PC-9 (cell line): Measurements from ENCODE around the gene TMEM50A. TPM values are rescaled to one million over a fixed set of nuclear protein-coding genes. Genes with fewer than 3 reads are reported as not detected.
"Not testable (repeated sequence)": the region's sequence is repeated elsewhere in the genome, so short reads cannot be mapped to it uniquely, and the experiment has no call there.

Experiments used
- BruUV-seq: library from RNA; stranded (reverse); fragments of 400-500 nt; replicated peaks from 2 replicates; lab custom pipeline; 2021; lab: Mats Ljungman, UMichigan
- CTCF ChIA-PET: fragments of 300-600 bp; sonication (Branson Sonifier 250); formaldehyde crosslinking; loops from one replicate; lab custom pipeline; 2022; ENCODE audit warnings: antibody characterized with exemption; lab: Charles Lee
- POLR2A ChIA-PET: fragments of 300-600 bp; sonication (Branson Sonifier 250); formaldehyde crosslinking; loops from one replicate; lab custom pipeline; 2022; ENCODE audit warnings: antibody characterized with exemption; ENCODE audit not compliant: unreplicated experiment; lab: Charles Lee
- DNase-seq, 2 experiments: peaks; one replicate each; pipeline versions ENCODE4 v3.0.0 to v3.0.0-alpha.2; 2015 to 2022; ENCODE audit warnings: mixed read lengths in 1 of 2
- H2AFZ ChIP-seq: fragments of 200-600 bp; sonication (generic); 2 replicates; pipeline ENCODE4 v1.8.1; 2017; ENCODE audit warnings: antibody characterized with exemption
- H3F3A ChIP-seq: fragments of 200-600 bp; sonication (generic); 2 replicates; pipeline ENCODE4 v1.8.1; 2017; ENCODE audit warnings: antibody characterized with exemption, mild to moderate bottlenecking, low read depth; ENCODE audit not compliant: insufficient read depth
- H3K27ac ChIP-seq: fragments of 200-600 bp; sonication (generic); 2 replicates; pipeline ENCODE4 v1.6.1; 2016; ENCODE audit warnings: mixed run types
- H3K27me3 ChIP-seq: fragments of 200-600 bp; sonication (generic); 2 replicates; pipeline ENCODE4 v1.6.1; 2016; ENCODE audit warnings: low read depth, mixed run types; ENCODE audit not compliant: insufficient read depth
- H3K36me3 ChIP-seq: fragments of 200-600 bp; sonication (generic); 2 replicates; pipeline ENCODE4 v1.6.1; 2016; ENCODE audit warnings: low read depth, mixed run types
- H3K4me1 ChIP-seq: fragments of 200-600 bp; sonication (generic); replicated peaks from 2 replicates; pipeline ENCODE4 v1.6.1; 2016; ENCODE audit warnings: mixed run types; ENCODE audit not compliant: insufficient read depth
- H3K4me2 ChIP-seq: fragments of 200-600 bp; sonication (generic); 2 replicates; pipeline ENCODE4 v1.6.1; 2017; ENCODE audit warnings: mixed run types
- H3K4me3 ChIP-seq: fragments of 200-600 bp; sonication (generic); 2 replicates; pipeline ENCODE4 v1.6.1; 2016; ENCODE audit warnings: mixed run types
- H3K79me2 ChIP-seq: fragments of 200-600 bp; sonication (generic); 2 replicates; pipeline ENCODE4 v1.6.1; 2017; ENCODE audit warnings: low read depth, mixed run types
- H3K9me2 ChIP-seq: fragments of 200-600 bp; sonication (generic); 2 replicates; pipeline ENCODE4 v1.8.1; 2017; ENCODE audit warnings: mild to moderate bottlenecking; ENCODE audit not compliant: insufficient read depth
- H3K9me3 ChIP-seq: fragments of 200-600 bp; sonication (generic); 2 replicates; pipeline ENCODE4 v1.8.1; 2016; ENCODE audit warnings: low read depth; ENCODE audit not compliant: insufficient read depth
- H4K20me1 ChIP-seq: fragments of 200-600 bp; sonication (generic); 2 replicates; pipeline ENCODE4 v1.8.1; 2017; ENCODE audit not compliant: insufficient read depth
- intact Hi-C: fragments of 100-400 bp; cut with micrococcal nuclease; formaldehyde crosslinking; loops from one replicate; pipeline ENCODE4 v1.10.0; 2022; ENCODE audit not compliant: unreplicated experiment
- total RNA-seq: library from RNA; stranded (reverse); gene quantifications from 2 replicates; pipeline ENCODE4 v1.2.3, GENCODE V29; 2021

TMEM50A gene
- total RNA-seq, 1 experiment from 2014 or later: 81.9 TPM

DNA sequence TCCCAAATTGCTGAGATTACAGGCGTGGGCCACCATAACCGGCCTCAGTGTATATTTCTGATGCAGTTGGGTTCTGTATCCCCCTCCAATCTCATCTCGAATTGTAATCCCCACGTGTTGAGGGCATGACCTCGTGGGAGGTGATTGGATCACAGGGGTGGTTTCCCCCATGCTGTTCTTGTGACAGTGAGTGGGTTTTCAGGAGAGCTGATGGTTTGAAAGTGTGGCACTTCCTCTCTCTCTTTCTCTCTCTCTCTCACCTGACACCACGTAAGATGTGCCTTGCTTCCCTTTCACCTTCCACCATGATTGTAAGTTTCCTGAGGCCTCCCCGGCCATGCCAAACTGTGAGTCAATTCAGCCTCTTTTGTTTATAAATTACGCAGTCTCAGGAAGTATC lies 41.6 kb upstream of the TMEM50A start:
- H3K4me1 ChIP-seq, BruUV-seq, DNase-seq, H2AFZ ChIP-seq, H4K20me1 ChIP-seq, intact Hi-C loops, H3K27ac ChIP-seq, H3K27me3 ChIP-seq, H3K9me3 ChIP-seq, H3K4me3 ChIP-seq, H3K79me2 ChIP-seq, POLR2A ChIA-PET, CTCF ChIA-PET, H3F3A ChIP-seq, H3K36me3 ChIP-seq, H3K9me2 ChIP-seq, H3K4me2 ChIP-seq: not testable (repeated sequence)

DNA sequence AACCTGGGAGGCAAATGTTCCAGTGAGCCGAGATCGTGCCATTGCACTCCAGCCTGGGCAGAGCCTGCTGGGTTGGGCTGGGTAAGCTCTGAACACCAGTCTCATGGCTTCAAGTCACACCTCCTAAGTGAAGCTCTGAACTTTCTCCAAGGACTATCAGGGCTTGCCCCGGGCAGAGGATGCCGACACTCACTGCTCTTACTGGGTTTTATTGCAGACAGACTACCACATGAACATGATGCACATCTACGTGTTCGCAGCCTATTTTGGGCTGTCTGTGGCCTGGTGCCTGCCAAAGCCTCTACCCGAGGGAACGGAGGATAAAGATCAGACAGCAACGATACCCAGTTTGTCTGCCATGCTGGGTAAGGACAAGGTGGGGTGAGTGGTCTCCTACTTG lies 37.4 kb upstream of the TMEM50A start:
- H3K36me3 ChIP-seq, POLR2A ChIA-PET, H3K4me2 ChIP-seq, H3K27ac ChIP-seq, H4K20me1 ChIP-seq, intact Hi-C loops, BruUV-seq, H3F3A ChIP-seq, H3K9me2 ChIP-seq, H3K4me1 ChIP-seq, CTCF ChIA-PET, DNase-seq, H3K27me3 ChIP-seq, H3K4me3 ChIP-seq, H3K9me3 ChIP-seq, H3K79me2 ChIP-seq, H2AFZ ChIP-seq: not testable (repeated sequence)

DNA sequence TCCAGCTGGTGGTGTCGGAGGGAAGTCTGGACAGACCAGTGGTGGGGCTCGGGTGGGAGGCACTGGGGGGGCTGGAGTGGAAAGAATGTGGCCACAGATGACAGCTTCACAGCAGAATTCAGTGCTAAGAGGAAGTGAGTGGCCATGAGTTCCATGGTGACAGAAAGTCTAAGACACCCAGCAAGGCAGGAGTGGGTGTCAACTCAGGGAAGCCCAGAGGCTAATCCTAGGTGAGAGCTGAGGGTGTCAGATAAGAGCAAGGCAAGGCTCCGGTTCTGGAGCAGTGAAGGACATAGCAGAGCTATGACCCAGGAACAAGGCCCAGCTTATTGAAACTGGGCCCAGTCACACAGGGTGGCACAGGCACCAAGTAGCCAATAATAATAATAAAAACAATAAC lies 35.8 kb upstream of the TMEM50A start:
- H3K4me3 ChIP-seq, POLR2A ChIA-PET, H3K4me2 ChIP-seq: not testable (repeated sequence)

DNA sequence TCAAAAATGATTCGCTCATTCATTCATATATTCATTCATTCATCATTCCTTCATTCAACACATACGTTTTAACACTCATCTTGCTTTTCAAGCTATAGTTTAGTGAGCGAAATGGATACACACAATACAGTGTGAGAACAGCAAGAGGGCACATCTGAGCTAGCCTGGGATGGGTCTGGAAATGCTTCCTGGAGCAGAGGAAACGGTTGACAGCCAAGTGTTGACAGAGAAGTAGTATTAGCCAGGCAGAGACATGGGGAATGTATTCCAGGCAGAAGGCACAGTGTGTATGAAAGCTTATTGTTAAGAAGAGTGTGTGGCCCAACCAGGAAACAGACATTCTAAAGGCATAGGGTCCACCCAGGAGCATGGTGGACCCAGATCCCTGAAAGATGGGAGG lies 33.2 kb upstream of the TMEM50A start:
- CTCF ChIA-PET, H3K4me2 ChIP-seq, H2AFZ ChIP-seq, H3K27ac ChIP-seq, H3K27me3 ChIP-seq, H3K9me2 ChIP-seq, H3K4me3 ChIP-seq, H3K9me3 ChIP-seq, H3K79me2 ChIP-seq, BruUV-seq, DNase-seq, intact Hi-C loops, H3F3A ChIP-seq, H4K20me1 ChIP-seq, H3K4me1 ChIP-seq, POLR2A ChIA-PET, H3K36me3 ChIP-seq: not testable (repeated sequence)

More for the DNA sequence above, 35.8 kb upstream of the TMEM50A start:
- H3K27me3 ChIP-seq, H2AFZ ChIP-seq, BruUV-seq, H4K20me1 ChIP-seq, H3K79me2 ChIP-seq, CTCF ChIA-PET, H3K9me2 ChIP-seq, H3F3A ChIP-seq, H3K4me1 ChIP-seq, H3K27ac ChIP-seq, H3K36me3 ChIP-seq, DNase-seq, H3K9me3 ChIP-seq, intact Hi-C loops: not testable (repeated sequence)

DNA sequence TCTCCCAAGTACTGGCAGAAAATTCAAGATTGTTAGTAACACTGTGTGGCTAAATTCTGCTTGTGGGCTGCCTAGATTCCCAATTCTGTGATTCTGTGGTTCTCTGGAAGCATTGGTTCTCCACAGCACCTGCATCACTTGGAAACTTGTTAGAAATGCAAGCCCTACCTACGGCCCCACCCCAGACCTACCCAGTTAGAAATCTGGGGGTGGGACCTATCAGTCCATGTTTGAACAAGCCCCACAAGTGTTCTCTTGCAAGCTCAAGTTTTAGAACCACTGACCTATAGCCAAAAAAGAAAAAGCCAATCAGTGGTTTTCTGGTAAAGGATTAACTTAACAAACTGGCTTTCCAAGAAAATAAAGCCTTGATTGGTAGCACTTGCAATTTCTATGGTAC lies 30.0 kb upstream of the TMEM50A start:
- H3K36me3 ChIP-seq, H3K4me1 ChIP-seq, intact Hi-C loops, H3F3A ChIP-seq, H3K4me2 ChIP-seq, POLR2A ChIA-PET, H3K9me2 ChIP-seq, H3K27ac ChIP-seq, H2AFZ ChIP-seq, H3K79me2 ChIP-seq, H3K27me3 ChIP-seq, DNase-seq, H3K4me3 ChIP-seq, BruUV-seq, CTCF ChIA-PET, H4K20me1 ChIP-seq, H3K9me3 ChIP-seq: not testable (repeated sequence)

DNA sequence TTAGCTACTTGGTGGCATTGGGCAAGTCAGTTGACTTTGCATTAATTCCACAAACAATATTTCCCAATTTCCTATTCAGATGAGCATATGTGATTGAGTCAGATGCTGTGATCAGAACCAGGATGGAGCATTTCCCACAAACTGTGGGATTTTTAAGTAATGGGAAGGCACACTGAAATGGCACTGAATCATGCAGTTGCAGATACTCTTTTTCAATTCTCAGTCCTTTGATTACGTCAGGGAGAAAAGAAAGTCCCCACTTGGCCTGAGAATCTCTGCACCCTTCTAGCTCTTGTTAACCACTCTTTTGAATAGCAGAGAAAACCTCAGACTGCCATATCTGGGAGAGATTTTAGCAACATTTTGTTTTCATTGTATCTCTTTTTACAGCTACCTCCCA lies 29.0 kb upstream of the TMEM50A start:
- H4K20me1 ChIP-seq, H3K36me3 ChIP-seq, POLR2A ChIA-PET, H3K4me1 ChIP-seq, H3K79me2 ChIP-seq, DNase-seq, H3K27ac ChIP-seq, intact Hi-C loops, BruUV-seq, H3K4me3 ChIP-seq, H2AFZ ChIP-seq, H3K27me3 ChIP-seq, H3K9me2 ChIP-seq, CTCF ChIA-PET, H3K9me3 ChIP-seq, H3K4me2 ChIP-seq, H3F3A ChIP-seq: not testable (repeated sequence)

DNA sequence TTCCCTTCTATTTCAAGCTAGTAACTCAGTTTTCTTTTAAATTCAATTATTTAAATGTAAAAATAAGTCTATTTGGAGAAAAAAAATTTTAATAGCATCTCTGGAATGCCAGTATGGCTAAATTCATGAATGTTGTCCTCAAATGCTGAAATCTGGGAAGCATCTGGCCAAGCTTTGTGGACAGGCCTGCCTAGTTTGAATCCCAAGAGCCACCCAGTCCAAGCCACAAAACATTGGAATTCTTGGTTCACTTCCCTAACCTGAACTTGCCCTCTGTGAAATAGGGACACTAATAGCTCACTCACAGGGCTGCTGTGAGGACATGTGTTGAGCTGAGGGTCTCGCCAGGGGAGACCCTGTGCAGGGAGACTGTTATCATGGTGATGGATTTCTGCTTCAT lies 28.6 kb upstream of the TMEM50A start:
- POLR2A ChIA-PET: not testable (repeated sequence)

More for the DNA sequence above, 28.6 kb upstream of the TMEM50A start:
- H3K27ac ChIP-seq, H3K9me2 ChIP-seq, CTCF ChIA-PET, H3K79me2 ChIP-seq, H3K36me3 ChIP-seq, BruUV-seq, H4K20me1 ChIP-seq, H2AFZ ChIP-seq, H3K4me1 ChIP-seq, H3K27me3 ChIP-seq, H3F3A ChIP-seq, intact Hi-C loops, H3K4me3 ChIP-seq, H3K9me3 ChIP-seq, DNase-seq, H3K4me2 ChIP-seq: not testable (repeated sequence)
